Suppressor macrophage treated with lipopolysaccharide for 4 hours (primary cell): ENCODE results near the gene KLC1.
"Not testable (repeated sequence)": the region's sequence is repeated elsewhere in the genome, so short reads cannot be mapped to it uniquely, and the experiment has no call there.

Source experiments
- DNase-seq: peaks from one replicate; pipeline ENCODE4 v3.0.0-alpha.2; 2020

Gene KLC1

GRCh38 chr14:103628684-103629502, at the start of gene KLC1:
KLC1 (plus strand) TSS chr14:103629211; CDS start chr14:103654565, 25,354 bp downstream.
- peak; percentile 86 for DNase-seq

- no peak for DNase-seq
Measured at GRCh38 chr14:103581206-103581605, 47.8 kb upstream of the KLC1 start.

- no peak for DNase-seq
Measured at GRCh38 chr14:103581954-103582703, 46.9 kb upstream of the KLC1 start.

GRCh38 chr14:103584326-103584915, 44.6 kb upstream of the KLC1 start:
- no peak for DNase-seq

- peak; percentile 23 for DNase-seq
Measured at GRCh38 chr14:103593577-103593976, 35.4 kb upstream of the KLC1 start.

- no peak for DNase-seq
Measured at GRCh38 chr14:103594265-103594664, 34.7 kb upstream of the KLC1 start.

GRCh38 chr14:103597623-103598377, 31.2 kb upstream of the KLC1 start:
- peak; percentile 43 for DNase-seq

- no peak for DNase-seq
Measured at GRCh38 chr14:103600503-103600902, 28.5 kb upstream of the KLC1 start.

GRCh38 chr14:103604620-103605019, 24.4 kb upstream of the KLC1 start:
- no peak for DNase-seq

GRCh38 chr14:103606963-103607668, 21.9 kb upstream of the KLC1 start:
- peak; percentile 81 for DNase-seq

GRCh38 chr14:103607822-103608221, 21.2 kb upstream of the KLC1 start:
- DNase-seq, result no peak

- DNase-seq, result not testable (repeated sequence)
Measured at GRCh38 chr14:103609081-103609480, 19.9 kb upstream of the KLC1 start.

- no peak for DNase-seq
Measured at GRCh38 chr14:103611215-103611614, 17.8 kb upstream of the KLC1 start.

- peak; percentile 46 for DNase-seq
Measured at GRCh38 chr14:103613517-103613916, 15.5 kb upstream of the KLC1 start.

- no peak for DNase-seq
Measured at GRCh38 chr14:103616635-103617300, 12.2 kb upstream of the KLC1 start.

- DNase-seq, result peak; percentile 29
Measured at GRCh38 chr14:103619057-103619456, 10.0 kb upstream of the KLC1 start.

GRCh38 chr14:103621860-103622259, 7.2 kb upstream of the KLC1 start:
- no peak for DNase-seq

GRCh38 chr14:103623308-103623707, 5.7 kb upstream of the KLC1 start:
- no peak for DNase-seq

GRCh38 chr14:103623883-103624482, 5.0 kb upstream of the KLC1 start:
- DNase-seq, result no peak

- DNase-seq, result peak; percentile 40
Measured at GRCh38 chr14:103624860-103625259, 4.2 kb upstream of the KLC1 start.
